HG02623 (cell line): ENCODE data around the gene TACO1.

ENCODE experiments used
- ATAC-seq: cut with Tn5 transposase; IDR thresholded peaks from one replicate; pipeline ENCODE4 v1.9.1; 2021; ENCODE audit warnings: moderate library complexity; ENCODE audit not compliant: unreplicated experiment

Gene TACO1

GRCh38 chr17:63635787-63636186 is 35.1 kb downstream of the TACO1 start:
- no peak for ATAC-seq

- no peak for ATAC-seq
Observed at GRCh38 chr17:63639125-63639524, 38.4 kb downstream of the TACO1 start.

- no peak for ATAC-seq
Observed at GRCh38 chr17:63640038-63640437, 39.3 kb downstream of the TACO1 start.

DNA sequence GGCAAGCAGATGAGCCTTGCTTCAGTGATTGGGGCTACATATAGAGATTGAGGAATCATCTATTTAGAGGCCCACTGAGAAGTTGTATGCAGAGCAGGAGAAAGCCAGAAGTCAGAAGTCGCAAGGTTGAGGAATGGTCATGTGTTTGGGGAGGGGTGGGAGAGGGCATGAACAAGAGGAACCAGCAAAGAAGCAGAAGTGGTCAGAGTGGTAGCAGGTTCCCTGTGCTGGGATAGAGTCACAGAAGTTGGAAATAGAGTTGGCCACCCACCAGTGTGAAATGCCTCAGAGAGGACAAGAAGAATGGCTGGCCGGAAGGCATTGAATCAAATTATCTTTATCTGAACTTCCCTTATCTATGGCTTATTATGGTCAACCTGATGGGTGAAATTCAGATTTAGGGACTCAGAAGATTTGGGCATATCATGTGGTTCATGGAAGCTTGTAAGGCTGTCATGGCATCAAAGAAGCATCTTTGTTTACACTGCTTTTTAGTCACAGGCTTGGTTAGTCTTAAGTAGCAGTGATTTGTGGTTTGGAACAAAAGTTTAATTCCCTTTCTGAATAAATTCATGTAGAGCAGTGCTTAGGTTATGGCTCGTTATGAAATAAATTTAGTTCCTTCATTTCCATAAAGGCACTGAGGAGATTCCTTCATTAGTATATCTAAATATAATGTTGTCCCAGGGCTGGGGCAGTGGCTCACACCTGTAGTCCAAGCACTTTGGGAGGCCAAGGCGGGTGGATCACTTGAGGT is 41.2 kb downstream of the TACO1 start:
- no peak for ATAC-seq

DNA sequence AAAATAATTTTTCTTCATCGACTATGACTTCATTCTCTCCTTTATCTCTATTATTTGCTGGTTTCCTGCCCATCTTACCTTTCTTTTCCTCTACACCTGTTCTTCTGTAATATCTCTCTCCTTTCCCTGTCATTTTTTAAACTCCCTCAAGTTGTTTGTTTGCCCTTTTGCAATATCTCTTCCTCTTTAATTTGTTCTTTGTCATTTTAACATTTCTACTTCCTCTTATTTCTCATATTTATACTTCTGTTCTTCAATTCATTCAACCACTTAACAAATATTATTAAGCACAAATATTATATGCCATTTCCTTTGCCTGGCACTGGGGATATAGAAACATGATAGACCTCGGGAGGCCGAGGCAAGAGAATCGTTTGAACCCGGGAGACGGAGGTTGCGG is 44.2 kb downstream of the TACO1 start:
- no peak for ATAC-seq

- peak; percentile 63 for ATAC-seq
Observed at GRCh38 chr17:63645775-63646487, 45.2 kb downstream of the TACO1 start.

GRCh38 chr17:63646488-63646806 is 45.8 kb downstream of the TACO1 start:
- peak; percentile 67 for ATAC-seq

DNA sequence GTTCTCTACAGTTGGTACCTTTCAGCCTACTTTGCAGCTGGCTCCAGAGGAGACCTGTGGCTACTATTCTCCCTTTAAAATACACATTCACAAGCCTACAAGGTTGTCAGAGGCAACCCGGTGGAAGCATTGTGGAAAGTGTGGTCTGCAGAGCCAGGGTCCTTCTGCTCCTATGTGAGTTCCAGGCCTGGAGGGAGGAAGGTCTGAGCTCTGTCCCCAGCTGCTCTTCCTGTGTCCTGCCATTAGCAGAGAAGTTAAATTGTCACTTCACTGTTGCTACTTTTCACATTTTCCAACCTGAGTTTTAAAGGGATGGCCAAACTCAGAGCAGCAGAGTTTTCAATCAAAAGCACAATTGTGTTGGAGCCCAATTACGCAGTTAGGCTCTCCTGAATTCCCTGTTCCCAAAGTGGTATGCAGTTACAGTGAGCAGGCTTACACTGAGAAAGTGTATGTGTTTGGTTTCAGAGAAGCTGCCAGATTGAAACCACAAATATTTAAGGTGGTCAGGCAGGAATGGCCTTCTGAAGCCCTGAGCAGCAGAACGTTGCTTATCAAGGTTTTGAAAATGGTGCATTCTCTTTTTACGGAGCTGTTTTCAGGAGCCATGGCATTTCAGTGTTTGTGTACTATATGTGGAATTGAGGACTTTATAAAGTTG is 46.5 kb downstream of the TACO1 start:
- no peak for ATAC-seq

DNA sequence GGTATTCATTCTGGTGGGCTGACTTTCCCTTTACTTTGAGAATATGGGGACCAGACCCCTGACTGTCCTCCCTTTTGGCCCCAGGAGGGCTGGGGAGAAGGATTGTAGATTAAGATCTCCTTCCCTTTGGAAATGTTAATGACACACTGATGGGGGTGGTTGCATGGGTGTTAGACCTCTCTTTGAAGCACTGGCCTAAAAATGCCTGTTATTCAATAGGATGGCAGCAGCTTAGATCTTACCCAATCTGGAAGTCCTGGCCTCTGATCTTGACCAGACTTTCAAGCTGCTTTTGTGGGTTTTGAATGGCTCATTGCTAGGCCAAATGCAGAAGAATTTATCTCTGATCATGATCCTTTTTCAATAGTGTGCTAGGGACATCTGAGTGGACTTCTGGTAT is 47.2 kb downstream of the TACO1 start:
- no peak for ATAC-seq

- no peak for ATAC-seq
Observed at GRCh38 chr17:63649813-63650212, 49.1 kb downstream of the TACO1 start.

DNA sequence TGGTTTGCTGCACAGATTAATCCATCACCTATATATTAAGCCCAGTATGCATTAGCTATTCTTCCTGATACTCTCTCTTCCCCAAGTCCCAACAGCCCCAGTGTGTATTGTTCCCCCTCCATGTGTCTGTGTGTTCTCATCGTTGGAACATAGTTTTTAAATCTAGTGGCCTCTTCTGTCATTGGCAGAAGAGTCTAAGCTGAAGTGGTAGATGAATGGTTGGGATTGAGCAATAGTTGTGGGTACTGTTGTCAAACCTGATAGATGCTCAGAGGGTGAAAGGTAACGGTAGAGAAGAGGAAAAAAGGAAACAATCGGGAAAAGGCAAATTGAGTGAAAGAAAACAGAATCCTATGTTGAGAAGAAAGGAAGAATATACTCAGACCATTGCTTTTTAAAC is 51.4 kb downstream of the TACO1 start:
- no peak for ATAC-seq

GRCh38 chr17:63653050-63653449 is 52.4 kb downstream of the TACO1 start:
- no peak for ATAC-seq

DNA sequence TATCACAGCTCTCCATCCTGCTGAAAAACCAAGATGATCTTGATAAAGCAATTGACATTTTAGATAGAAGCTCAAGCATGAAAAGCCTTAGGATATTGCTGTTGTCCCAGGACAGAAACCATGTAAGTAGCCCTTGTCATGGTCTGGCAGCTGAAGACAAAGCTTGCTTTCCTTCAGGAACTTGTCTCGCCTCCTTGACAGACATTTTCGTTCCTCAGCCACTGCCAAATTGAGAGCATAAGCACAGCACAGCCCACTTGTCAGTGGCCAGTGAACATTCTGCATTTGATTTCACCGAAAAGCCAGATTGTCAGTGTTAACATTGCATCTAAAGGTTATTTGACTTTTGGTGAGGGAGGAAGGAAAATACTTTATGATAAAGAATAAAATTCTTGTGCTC is 57.1 kb downstream of the TACO1 start:
- no peak for ATAC-seq
